Psoas muscle (tissue), 7 donors: Measurements from ENCODE around the gene USP33. TPM values are rescaled to one million over a fixed set of nuclear protein-coding genes. Genes with fewer than 3 reads are reported as not detected.

ENCODE experiments used
- polyA plus RNA-seq, 3 donors: library from polyadenylated mRNA; stranded (reverse); fragments of 200-250 nt; gene quantifications; one replicate each; pipeline ENCODE4 v1.2.3, GENCODE V29; 2013
- total RNA-seq, 4 donors: library from RNA; stranded (reverse); fragmentation: NEBNext Ultra II Directional in 2 of 4; extraction: Animal tissue kit (Norgen Biotek cat#: 25700) in 2 of 4; gene quantifications; one replicate each; pipeline versions ENCODE4 v1.2.1 to v1.2.4, GENCODE V29; 2021 to 2023
- donor health status: healthy with polysubstance abuse.
- donor health status: DM: no; HTN: no; CAD: no; lungs with moderate emphysema.
- donor health status: Bipolar disorder and iron deficiency.
- donor health status: healthy.
- donor health status: DM: no; HTN: no; CAD: no.
- donor health status: DM: no; HTN: no; CAD: no.
- donor health status: DM: yes; HTN: yes; CAD: no.

The USP33 gene
- total and polyA plus RNA-seq, 7 donors = 13.4 to 37.5 (median 22.9) TPM

Other genes with a start within 250 kb of the USP33 start
- 10 to 100 TPM; 25.0 to 29.9 (median 28.4) TPM for gene ZZZ3, start 77.2 kb downstream of the USP33 start, total RNA-seq
- 10 to 100 TPM in 2 of 3 donors, 1 to 10 TPM in 1; 8.6 to 21.6 (median 11.6) TPM for gene ZZZ3, start 77.2 kb downstream of the USP33 start, polyA plus RNA-seq
- 10 to 100 TPM; 11.2 to 17.0 (median 14.0) TPM for gene MIGA1, start 19.8 kb upstream of the USP33 start, total RNA-seq
- gene MIGA1, start 19.8 kb upstream of the USP33 start, polyA plus RNA-seq = 10 to 100 TPM in 1 of 3 donors, 1 to 10 TPM in 2; 5.0 to 19.3 (median 5.4) TPM
- 100 to 1,000 TPM; 161 to 541 (median 362) TPM for gene NEXN, start 128.8 kb upstream of the USP33 start, total RNA-seq
- gene NEXN, start 128.8 kb upstream of the USP33 start, polyA plus RNA-seq = 100 to 1,000 TPM in 2 of 3 donors, 10 to 100 TPM in 1; 31.6 to 497 (median 321) TPM
- 10 to 100 TPM; 48.8 to 72.1 (median 63.7) TPM for gene FUBP1, start 219.2 kb upstream of the USP33 start, total RNA-seq
- gene FUBP1, start 219.2 kb upstream of the USP33 start, polyA plus RNA-seq = 10 to 100 TPM; 24.1 to 50.9 (median 34.9) TPM
- gene DNAJB4, start 245.1 kb upstream of the USP33 start, total RNA-seq = 100 to 1,000 TPM in 3 of 4 donors, 10 to 100 TPM in 1; 98.8 to 209 (median 146) TPM
- 100 to 1,000 TPM in 1 of 3 donors, 10 to 100 TPM in 2; 34.9 to 175 (median 85.7) TPM for gene DNAJB4, start 245.1 kb upstream of the USP33 start, polyA plus RNA-seq